Inferior parietal cortex (tissue), 1 donor: ENCODE measurements around the gene TMEM82.
A peak's percentile ranks its signal among the peaks of the same experiment; 100 is the strongest.
"Not testable (repeated sequence)": the region's sequence is repeated elsewhere in the genome, so short reads cannot be mapped to it uniquely, and the experiment has no call there.

ENCODE experiments used
- DNase-seq: peaks from one replicate; pipeline ENCODE4 v3.0.0-alpha.2; 2016; ENCODE audit errors: extremely low spot score

The TMEM82 gene

GRCh38 chr1:15742339-15742801 is at the start of gene TMEM82:
Gene TMEM82, plus strand, starts transcription at chr1:15742499. Its CDS starts 61 bp downstream, at chr1:15742560.
- DNase-seq = no peak

DNA sequence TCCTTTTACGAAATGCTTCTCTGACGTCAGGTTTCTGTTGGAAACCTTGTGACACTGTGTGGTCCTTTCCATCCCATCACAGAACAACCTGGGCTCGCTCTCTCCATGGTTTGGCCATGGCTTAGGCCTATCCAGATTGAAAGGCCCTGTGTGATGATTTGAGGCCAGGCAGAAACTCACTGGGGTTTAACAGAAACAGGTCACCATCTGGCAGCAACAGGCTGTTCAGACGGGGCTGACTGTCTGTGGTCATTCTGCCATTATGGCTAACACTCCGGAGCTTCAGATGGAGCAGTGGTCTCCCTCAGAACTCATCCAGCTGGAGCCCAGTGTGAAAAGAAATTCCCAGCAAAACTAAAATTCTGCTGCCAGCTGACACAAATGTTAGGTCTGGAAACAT is 48.9 kb upstream of the TMEM82 start:
- DNase-seq = no peak

DNA sequence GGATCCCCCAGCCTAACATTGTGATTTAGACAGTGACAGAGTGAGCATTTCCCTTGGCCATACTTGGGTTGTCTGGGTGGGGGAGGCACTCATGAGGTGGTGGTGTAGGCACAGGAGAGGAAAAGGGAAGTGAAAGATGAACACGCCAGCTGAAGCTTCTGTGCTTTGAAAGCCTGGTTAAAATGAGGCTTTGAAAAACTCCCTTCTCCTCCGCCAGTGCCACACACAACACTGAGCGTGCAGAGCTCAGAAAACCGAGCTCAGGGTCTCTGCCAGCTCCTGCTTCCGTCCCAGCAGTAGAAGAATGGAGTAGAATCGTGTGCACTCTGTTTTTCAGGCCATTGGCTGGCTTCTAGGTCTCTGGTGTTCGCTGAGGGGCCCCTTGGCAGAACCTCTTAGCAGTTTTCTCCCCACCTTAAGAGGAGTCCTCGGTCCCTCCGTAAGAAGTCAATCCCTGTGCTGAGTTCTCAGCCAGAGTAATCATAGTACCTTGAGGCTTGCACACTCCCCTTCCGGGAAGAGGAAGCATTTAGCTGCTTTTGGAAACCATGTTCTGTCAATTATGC is 45.3 kb upstream of the TMEM82 start:
- peak; percentile 47 for DNase-seq

DNA sequence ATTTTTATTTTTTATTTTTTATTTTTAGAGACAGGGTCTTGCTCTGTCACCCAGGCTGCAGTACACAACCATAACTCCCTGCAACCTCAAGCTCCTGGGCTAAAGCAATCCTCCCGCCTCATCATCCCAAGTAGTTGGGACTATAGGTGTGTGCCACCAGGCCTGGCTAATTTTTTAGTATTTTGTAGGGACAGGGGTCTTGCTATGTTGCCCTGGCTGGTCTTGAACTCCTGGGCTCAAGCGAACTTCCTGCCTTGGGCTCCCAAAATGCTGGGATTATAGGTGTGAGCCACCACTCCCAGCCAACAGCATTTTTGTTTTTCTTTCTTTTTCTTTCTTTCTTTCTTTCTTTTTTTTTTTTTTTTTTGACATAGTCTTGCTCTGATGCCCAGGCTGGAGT is 44.1 kb upstream of the TMEM82 start:
- no peak for DNase-seq

DNA sequence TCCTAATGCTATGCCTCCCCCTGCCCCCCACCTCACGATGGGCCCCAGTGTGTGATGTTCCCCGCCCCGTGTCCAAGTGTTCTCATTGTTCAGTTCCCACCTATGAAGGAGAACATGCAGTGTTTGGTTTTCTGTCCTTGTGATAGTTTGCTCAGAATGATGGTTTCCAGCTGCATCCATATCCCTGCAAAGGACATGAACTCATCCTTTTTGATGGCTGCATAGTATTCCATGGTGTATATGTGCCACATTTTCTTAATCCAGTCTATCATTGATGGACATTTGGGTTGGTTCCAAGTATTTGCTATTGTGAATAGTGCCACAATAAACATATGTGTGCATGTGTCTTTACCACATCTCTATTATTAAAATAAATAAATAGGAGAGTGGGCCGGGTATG is 43.0 kb upstream of the TMEM82 start:
- not testable (repeated sequence) for DNase-seq

- no peak for DNase-seq
These were observed 41.8 kb upstream of the TMEM82 start for GRCh38 chr1:15700508-15700907.

- DNase-seq = no peak
These were observed 40.5 kb upstream of the TMEM82 start for GRCh38 chr1:15701784-15702183.

- DNase-seq = no peak
These were observed 39.4 kb upstream of the TMEM82 start for GRCh38 chr1:15702722-15703550.

GRCh38 chr1:15703562-15703961 is 38.7 kb upstream of the TMEM82 start:
- peak; percentile 76 for DNase-seq

DNA sequence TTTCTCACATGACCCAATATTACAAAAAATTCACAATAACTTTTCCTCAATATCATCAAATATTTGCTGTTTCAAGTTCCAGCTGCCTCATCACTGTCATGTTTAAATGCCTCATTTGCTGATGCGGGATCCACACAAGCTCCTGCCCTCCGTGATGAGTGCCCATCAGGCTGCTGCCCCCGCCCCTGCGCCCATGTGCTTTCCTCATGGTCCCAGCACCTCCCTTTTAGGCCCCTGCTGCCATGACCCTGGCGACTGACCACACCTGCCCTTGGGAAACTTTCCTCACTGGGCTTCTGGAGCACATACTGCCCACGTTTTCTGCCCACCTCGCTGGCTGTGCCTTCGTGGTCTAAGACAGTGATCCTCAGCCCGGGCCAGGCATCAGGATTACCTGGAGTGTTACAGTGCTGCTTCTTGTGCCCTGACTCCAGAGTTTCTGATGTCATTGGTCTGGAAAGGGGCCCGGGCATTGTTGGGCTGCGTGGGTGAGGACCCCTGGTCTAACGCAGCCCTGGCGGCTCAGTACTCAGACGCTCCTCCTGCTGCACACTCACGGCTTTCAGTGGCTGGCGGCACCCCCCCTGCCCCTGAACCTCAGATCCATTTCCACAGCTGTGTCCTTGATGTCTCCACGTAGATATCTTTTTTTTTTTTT is 37.6 kb upstream of the TMEM82 start:
- DNase-seq = no peak

GRCh38 chr1:15705184-15705566 is 37.1 kb upstream of the TMEM82 start:
- no peak for DNase-seq

DNA sequence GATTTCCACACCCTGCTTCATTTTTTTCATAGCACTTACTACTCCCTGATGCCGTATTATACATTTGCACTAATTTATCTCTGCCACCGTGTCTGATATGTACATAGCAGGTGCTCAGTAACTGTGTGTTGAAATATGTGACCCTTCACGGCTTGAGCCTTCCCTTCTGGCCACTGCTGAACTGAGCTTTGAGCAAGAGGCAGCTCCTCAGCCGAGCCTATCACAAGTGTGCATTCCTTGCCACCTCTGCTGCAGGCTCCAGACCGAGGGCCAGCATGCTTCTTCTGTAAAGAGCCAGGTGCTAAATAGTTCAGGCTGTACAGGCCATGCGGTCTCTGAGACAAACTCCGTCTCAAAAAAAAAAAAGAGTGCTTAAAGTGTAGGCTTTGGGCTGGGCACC is 35.5 kb upstream of the TMEM82 start:
- DNase-seq = no peak

DNA sequence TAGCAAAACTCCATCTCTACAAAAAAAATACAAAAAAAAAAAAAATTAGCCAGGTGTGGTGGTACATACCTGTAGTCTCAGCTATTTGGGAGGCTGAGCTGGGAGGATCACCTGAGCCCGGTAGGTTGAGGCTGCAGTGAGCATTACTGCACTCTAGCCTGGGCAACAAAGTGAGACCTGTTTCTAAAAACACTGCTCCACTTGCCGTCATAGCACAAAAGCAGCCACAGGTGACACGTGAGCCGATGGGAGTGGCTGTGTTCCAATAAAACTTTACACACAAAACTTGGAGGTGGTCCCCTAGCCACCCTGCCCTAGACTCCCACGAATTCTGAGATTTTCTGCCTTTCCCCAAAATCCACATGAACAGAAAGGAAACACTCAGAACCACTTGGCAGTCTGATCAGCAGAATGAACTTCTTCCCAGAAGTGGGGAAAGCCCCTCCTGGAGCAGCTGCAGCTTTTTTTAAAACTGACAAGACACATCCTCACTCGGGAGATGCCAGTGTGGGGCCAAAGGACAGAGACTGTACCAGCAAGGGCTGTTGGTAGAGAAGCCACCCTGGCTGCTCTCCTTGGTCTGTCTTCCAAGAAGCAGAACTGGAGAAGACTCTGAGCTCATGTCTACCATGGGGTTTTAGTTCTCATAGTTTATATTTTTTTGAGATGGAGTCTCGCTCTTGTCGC is 34.9 kb upstream of the TMEM82 start:
- DNase-seq = no peak

- DNase-seq = no peak
These were observed 33.7 kb upstream of the TMEM82 start for GRCh38 chr1:15708486-15709137.

DNA sequence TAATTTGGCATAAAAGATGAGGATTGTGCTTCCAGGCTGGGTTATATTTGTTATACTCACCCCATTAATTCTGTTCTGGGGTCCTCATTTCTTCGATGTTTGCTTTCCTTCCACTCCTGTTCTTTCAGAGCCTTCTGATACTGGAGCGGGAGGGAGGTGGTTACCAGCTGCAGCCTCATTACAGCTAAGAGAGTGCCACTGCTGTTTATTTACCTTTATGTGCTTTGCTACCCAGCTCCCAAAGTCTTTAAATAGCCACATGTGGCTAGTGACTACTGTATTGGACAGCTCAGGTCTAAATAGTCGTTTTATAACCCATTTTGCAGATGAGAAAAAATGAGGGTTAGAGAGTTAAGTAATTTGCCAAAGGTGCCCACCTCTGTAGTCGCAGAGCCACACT is 33.1 kb upstream of the TMEM82 start:
- DNase-seq = no peak

GRCh38 chr1:15712168-15712567 is 30.1 kb upstream of the TMEM82 start:
- no peak for DNase-seq

GRCh38 chr1:15714406-15715136 is 27.7 kb upstream of the TMEM82 start:
- peak; percentile 70 for DNase-seq

- no peak for DNase-seq
These were observed 24.7 kb upstream of the TMEM82 start for GRCh38 chr1:15717418-15718125.

DNA sequence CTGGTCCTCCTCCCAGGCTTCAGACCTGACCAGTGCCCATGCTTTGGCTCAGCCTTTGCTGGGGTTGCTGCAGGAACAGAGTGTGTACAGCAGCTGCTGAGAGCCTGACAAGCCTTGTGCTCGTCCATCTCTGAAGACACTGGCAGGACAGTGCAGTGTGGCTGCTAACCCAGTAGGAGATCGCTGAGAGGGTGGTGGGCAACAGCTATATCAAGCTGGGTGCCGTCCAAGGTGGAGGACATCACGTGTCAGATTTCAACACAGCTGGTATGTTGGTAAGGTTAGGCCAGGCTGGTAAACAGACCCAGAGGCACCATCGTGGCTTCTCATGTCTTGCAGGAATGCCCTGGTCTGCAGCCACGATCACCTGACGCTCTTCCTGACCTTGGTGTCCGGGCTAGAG is 24.1 kb upstream of the TMEM82 start:
- DNase-seq = no peak

DNA sequence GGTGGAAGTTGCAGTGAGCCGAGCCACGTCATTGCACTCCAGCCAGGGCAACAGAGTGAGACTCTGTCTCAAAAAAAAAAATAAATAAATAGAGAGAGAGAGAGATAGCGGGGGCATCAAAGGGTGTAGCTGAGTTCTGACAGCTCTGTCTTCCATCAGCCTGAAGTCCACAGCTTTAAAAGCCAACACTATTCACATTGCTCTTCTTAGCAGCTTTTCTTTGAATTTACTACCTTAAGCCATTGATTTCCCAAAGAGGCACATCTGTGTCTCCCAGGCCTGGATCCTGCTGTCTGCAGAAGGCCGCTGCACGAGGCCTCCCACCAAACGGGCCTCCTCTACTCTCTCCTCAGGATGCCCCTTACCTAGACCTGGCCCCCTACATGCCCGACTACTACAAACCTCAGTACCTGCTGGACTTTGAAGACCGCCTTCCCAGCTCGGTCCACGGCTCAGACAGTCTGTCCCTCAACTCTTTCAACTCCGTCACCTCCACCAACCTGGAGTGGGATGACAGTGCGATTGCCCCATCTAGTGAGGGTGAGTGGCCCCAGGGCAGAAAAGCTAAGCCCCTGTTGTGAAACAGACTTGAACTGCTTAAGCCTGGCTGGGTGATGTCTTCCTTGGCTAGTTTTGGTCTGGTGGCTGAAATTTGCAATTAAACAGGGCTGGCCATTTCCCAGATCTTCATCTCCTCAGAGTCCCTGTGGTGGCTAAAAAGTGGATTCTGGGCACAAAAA is 22.7 kb upstream of the TMEM82 start:
- no peak for DNase-seq
